SK-N-SH (cell line): ENCODE data around the gene DAPK3.

Experiments used
- CTCF ChIP-seq: fragments of 200-600 bp; sonication (generic); IDR thresholded peaks from 2 replicates; pipeline ENCODE4 v1.6.1; 2017; ENCODE audit warnings: antibody characterized with exemption, mild to moderate bottlenecking, moderate library complexity
- EP300 ChIP-seq, 2 experiments: IDR thresholded peaks; 2 replicates each; pipeline versions ENCODE4 v1.4.0 to v1.6.1; 2012; ENCODE audit warnings: borderline replicate concordance in 1 of 2, low read depth in 1 of 2, low read length in 1 of 2
- GABPA ChIP-seq: IDR thresholded peaks from 2 replicates; pipeline ENCODE4 v1.4.0; 2012; ENCODE audit warnings: low read depth, mild to moderate bottlenecking
- RAD21 ChIP-seq: IDR thresholded peaks from 2 replicates; pipeline ENCODE4 v1.6.1; 2012; ENCODE audit warnings: mild to moderate bottlenecking, low read length
- TEAD4 ChIP-seq: IDR thresholded peaks from 2 replicates; pipeline ENCODE4 v1.4.0; 2012; ENCODE audit warnings: mild to moderate bottlenecking, borderline replicate concordance; ENCODE audit not compliant: insufficient read depth
- USF1 ChIP-seq: IDR thresholded peaks from 2 replicates; pipeline ENCODE4 v1.4.0; 2012; ENCODE audit warnings: low read depth, borderline replicate concordance

DNA sequence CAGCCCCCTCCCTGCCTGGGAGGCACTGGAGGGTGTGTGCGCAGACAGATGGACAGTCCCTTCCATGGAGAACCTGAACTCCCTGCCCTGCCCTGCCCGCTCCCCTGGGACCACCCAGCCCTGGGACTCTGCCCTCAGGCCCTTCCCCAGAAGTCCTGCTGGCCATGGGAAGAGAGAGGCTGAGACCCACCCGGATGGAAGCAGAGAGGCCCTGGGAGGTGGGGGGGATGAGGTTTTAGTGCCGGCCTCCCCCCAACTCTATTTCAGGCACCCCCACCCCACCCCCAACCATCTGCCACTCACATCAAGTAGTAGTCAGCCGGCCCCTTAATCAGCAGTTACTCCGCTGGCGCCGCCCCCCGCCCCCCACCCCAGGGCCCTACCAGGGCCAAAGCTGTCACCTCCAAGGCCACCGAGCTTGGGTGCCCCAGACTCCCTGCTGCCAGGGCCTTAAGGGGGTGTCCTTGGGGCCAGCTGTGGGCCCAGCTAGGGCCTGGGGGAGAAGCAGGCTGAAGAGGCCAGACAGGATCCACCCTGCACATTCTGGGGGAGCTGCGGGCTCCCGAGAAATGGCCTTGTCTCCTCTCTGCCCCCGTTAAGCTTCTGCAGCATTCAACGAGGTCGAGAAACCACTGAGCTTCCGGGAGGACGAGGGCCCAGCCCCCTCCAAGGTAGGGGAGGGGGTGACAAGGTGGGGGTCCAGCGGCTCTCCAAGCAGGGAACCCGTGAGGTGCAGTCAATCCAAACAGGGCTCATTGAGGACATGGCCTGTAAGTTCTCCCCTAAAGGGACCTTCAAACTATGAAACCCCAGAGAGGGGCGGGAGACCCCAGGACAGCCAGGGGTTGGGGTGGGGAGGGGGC, 20.7 kb downstream of the DAPK3 start:
- TF ChIP-seq CTCF: no peak
- TF ChIP-seq GABPA: no peak
- TF ChIP-seq USF1: no peak
- no peak for TF ChIP-seq EP300 (IDR thresholded peaks at IDR 0.05; ENCODE audit: borderline replicate concordance in 1 of 2, low read depth in 1 of 2, low read length in 1 of 2)
- no peak for TF ChIP-seq RAD21
- TF ChIP-seq TEAD4: no peak
